Activated effector memory CD4-positive, alpha-beta T cell treated with anti-CD3 and anti-CD28 coated beads, Interleukin-2, amount 50 U/mL, for 16 hours (primary cell): ENCODE data around the gene NME8.

Source experiments
- DNase-seq: peaks from one replicate; pipeline ENCODE4 v3.0.0-alpha.2; 2020

The NME8 gene

DNA sequence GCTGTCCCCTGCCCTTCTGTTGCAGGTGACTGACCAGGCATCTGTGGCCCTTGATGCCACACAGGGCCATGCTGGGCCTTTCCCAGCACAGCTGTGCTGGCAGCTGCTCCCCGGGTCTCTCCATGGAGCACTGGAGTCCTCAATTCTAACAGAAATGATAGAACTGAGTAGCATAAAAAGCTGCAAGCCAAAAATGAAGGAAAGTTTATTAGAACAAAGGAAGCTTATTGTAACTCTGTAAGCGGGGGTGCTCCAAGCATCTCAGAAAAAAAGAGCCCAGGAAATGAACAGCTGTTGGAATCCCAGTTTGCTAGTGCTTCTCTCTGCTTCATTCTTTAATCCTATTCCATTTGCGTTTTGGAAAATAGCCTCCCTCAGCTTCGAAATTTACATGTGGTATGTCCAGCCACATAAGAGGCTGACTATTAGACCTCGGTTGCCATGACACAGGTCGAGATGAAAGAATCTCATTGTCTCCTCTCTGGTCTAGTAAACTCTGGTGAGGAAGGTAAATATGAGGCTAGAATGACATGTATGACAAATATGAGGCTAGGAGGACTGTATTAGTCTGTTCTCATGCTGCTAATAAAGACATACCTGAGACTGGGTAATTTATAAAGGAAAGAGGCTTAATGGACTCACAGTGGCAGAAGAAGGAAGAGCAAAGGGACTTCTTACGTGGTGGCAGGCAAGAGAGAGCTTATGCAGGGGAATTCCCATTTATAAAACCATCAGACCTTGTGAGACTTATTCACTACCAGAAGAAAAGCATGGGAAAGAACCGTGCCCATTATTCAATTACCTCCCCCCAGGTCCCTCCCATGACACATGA, 95.7 kb downstream of the NME8 start:
- DNase-seq = no peak

DNA sequence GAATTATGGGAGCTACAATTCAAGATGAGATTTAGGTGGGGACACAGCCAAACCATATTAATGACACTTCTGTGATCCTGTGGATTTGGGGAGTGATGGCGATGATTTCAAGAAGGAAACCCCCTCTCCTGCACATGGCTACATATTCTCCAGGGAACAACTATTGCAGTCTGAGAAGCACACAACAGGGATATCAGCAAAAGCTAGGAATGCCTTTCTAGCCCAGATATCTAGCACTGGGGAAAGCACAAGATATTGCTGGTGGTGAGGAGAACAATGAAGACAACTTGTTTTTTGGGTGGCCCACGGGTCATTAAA, 96.3 kb downstream of the NME8 start:
- DNase-seq = no peak

DNA sequence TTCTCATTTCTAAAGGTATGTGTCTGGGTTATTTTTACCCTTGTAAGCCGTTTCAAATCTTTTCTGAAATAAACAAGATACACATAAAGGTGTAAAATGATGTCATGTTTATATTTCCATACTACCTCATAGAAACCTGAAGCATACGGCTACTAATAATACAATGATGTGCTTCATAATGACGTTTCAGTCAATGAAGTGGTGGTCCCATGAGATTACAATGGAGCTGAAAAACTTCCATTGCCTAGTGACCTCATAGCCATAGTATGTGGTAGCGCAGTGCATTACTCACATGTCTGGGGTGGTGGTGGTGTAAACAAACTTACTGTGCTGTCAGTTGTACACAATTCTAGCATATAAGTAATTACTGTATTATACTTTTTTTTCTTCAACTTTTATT, 96.9 kb downstream of the NME8 start:
- DNase-seq = no peak

DNA sequence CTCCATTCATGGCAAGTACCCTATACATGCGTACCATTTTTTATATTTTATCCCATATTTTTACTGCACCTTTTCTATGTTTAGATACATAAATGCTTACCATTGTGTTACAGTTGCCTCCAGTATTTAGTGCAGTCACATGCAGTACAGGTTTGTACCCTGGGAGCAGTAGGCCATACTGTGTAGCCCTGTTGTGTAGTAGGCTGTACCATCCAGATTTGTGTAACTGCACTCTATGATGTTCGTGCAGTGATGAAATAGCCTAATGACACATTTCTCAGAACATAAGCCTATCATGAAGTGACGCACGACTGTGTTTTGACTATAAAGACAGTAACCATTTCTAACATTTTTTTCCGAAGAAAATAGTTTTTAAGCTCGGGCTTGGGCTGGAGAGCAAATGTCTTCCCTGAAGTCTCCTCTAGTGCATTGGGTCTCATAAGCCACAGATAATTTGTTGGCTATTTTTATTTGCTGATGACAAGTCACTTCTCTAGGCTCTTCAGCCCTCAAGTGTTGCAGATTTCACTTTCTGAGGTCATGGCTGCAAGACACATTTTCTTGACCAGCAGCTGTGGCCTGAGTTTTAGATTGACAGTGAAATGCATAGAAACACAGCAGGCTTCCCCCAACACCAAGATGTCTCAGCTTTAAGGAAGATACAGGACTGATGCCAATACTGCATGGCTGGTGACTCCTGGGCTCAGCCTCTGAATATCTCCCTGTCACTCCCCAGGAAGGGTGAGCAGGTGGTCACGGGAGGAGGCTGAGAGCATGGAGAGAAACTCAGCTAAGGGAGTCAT, 98.9 kb downstream of the NME8 start:
- DNase-seq = no peak

DNA sequence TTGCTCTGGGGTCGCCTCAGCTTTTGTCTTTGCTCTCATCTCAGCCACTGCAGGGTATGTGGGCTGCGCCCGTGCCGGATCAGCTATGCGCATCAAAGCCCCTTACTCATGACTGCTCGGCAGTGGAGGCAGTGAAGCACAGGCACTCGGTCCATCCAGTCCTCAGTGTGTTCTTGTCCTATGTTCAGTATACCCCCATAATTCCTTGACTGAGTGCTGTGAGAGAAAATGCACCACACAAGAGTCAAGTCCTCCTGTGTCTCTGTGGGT, 99.5 kb downstream of the NME8 start:
- no peak for DNase-seq
